Anterior cingulate cortex (tissue), 58 donors: ENCODE measurements around the gene PLCXD1.
"Not testable (repeated sequence)": the region's sequence is repeated elsewhere in the genome, so short reads cannot be mapped to it uniquely, and the experiment has no call there.

Source experiments
- DNase-seq, 58 donors: peaks; one replicate each; lab custom pipeline; 2025; lab: John Stamatoyannopoulos, UW

The PLCXD1 gene

DNA sequence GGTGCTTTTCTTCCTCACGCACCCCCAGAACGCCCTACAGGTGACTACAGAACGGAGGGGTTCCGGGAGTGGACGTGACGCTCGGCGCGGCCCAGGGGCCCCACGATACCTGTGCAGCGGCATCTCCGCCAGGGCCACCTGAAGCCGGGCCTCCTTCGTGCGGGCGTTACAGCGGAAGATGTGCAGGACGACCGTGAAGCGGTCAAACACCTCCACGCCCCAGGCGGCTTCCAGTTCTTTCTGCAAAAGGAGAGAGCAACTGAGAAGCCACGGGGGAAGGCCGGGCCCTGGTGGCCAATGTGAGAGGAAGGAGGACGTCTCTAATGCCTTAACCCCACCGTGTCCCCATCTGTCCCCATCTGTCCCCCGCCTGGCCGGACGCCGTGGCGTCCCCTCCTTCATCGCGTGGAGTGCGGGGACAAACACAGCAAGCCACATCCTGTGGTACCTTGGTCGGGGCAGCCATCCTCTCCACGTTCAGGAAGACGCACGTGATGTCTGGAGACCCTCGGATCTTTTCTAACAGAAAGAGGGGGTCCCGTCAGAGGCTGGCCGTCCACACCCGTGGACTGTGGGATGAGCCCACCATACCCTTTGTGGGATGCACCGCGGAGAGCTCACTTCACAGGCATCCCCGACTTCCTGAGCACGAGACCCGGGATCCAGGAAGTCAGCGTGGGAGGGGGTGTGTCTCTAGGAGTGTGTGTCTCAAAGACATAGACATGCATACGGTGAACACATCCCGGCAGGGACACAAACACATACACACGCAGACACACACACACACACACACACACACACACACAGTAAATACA, 33.8 kb downstream of the PLCXD1 start:
- DNase-seq: no peak

DNA sequence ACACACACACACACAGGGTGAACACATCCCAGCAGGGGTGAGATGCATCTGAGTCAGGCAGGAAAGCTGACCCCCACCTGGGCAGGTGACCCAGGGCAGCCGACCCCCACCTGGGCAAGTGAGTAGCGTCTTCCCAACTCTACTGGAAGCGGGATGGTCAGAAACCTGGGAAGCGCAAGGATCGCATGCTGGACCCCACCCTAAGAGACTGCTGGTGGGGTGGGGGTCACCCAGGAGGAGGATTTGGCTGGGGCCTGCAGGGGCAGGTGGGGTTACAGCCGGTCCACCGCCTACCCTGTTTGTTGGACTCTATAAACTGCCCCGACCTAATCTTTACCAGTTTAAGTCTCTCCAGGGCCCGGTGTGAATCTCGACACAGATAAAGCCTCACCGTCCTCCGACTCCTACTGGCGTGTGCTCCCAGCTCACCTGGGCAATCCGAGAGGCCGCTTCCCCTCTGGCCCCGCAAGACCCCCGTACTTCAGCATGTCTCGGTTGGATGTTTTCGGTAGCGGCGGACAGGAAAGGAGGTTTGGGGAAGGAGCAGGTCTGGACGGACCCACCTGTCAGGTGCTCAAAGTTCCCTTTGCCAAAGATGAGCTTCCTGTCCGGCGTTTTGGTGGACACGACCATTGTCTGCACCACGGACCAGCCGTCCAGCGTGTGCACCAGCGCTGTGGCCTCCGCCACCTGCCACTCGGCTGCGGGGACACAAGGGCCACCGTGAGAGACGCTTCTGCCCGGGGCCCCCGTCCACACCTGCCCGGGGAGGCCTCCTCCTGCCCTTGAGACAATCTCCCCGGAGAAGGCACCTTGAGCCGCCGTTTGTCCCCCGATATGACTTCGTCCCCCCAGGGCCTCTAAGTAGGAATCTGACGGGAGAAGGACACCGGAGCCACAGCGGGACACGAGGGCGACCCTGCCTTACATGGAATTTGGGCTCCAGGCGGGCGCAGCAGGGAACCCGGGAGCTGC, 35.5 kb downstream of the PLCXD1 start:
- DNase-seq: no peak

DNA sequence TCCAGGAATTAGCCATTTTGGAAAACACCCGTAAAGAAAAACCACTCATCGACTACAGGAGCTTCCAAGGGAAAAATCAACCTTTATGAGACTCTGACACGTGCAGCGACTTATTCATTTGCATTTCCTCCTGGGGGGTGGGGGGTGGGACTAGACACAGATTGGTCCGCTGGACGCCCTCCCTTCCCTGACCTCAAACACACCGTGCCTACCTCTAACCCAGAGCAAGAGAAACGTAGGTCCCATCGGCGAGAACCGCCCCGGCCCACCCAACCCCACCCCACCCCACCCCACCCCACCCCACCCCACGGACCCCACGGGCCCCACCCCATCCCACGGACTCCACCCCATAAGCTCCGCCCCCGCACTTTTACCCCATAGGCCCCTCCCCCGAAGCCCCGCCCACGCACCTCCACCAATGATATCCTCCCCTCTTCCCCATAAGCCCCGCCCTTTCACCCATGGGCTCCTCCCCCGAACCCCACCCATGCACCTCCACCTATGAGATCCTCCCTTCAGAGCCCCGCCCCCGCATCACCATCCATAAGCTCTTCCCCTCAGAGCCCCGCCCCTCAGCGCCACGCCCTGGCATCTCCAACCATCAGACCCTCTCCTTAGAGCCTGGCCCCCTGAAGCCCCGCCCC, 36.4 kb downstream of the PLCXD1 start:
- no peak for DNase-seq

DNA sequence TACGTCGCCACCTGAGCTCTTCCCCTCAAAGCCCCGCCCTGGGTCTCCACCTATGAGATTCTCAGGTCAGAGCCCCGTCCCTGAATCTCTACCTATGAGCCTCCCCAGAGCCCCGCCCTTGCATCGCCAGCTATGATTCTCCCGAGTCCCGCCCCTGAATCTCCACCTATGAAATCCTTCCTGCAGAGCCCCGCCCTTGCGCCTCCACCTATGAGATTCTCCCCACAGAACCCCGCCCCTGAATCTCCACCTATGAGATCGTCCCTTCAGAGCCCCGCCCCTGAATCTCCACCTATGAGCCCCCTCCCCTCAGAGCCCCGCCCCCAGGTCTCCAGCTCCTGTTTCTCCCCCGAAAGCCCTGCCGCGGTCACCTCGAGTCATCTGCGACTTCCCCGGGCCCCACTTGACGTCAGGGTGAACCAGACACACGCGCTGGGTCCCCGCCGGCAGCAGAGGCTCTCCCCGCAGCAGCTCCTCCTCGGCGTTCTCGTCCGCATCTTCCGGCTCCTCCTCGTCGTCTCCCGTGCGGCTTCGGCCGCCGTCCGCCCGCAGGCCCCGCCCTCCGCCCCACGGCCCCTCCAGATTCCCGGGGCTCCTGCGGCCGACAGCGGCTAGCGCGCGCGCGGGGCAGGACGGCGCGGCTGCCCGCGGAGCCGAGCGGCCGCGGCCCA, 37.0 kb downstream of the PLCXD1 start:
- DNase-seq: no peak

DNA sequence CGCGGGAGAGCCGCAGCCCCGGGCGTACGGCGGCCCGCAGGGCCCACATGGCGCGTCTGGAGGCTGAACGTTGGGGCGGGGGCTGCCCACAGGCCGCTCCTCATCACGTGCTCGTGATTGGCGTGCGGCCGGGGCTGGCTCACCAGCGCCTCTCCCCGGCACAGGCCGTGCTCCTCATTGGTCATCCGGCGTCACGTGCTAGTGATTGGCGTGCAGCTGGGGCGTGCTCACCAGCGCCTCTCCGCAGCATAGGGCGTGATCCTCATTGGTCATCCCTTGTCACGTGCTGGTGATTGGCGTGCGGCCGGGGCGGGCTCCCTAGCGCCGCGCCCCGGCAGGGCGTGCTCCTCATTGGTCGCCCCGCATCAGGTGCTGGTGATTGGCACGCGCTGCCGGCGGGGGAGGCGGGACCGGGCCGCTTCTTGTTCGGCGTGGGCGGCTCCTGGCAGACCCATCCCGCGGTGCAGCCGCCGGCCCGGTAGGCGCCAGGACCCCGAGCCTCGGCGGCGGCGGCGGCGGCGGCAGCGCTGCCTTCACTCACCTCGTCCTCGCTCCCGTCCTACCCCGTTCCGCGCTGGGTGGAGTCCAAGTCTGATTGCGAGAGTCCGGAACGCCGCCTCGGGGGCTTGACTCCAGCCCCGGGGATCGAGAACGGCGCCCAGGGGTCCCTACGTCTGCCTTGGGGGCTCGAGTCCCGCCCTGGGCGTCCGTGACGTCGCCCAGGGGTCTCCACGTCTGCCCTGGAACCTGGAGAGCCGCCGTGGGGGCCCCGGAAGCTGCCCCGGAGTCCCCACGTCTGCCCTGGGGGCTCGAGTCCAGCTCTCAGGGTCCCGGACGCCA, 37.8 kb downstream of the PLCXD1 start, which contains the start of gene GTPBP6:
GTPBP6 (minus strand) TSS at position 58 of the 840 bp plus-strand sequence; CDS start at position 49, 9 bp downstream.
- DNase-seq: no peak

DNA sequence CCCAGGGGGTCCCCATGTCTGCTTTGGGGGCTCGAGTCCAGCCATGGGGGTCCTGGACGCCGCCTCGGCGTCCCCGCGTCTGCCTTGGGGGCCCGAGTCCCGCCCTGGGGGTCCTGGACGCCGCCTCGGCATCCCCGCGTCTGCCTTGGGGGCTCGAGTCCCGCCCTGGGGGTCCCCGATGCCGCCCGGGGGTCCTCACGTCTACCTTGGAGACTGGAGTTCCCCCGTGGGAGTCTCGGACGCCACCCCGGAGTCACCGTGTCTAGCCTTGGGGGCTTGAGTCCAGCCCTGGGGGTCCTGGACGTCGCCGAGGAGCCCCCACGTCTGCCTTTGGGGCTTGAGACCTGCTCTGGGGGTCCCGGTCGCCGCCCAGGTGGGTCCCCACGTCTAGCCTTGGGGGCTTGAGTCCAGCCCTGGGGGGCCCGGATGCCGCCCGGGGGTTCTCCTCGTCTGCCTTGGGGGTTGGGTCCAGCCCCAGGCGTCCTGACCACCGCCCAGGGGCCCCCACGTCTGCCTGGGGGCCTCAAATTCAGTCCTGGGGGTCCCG, 38.5 kb downstream of the PLCXD1 start:
- no peak for DNase-seq

DNA sequence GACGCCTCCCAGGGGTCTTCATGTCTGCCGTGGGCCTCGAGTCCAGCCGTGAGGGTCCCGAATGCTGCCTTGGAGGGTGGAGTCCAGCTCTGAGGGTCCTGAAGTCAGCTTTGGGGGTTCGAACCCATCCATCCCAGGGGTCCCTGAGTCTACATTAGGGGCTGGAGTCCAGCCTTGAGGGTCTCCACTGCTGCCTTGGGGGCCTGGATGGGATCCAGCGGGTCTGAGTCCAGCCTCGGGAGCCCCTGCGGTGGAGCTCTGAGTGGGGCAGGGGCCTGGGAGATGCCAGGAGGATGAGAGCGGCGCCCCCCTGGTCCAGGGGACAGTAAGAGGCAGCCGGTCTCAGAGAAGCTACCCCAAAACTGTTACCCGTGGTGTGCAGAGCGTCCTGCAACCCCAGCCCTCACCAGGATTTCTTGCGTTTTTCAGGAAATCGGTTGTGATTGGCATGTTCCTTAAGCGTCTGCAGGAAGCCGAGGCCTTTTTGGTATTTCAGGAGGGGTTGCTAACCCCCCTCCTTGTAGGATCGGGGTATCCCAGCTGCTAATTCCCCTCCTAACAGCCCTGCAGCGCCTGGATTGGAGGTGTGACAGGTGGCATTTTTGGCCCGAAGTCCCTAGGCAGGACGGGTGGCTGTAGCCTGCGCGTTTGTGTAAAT, 39.1 kb downstream of the PLCXD1 start:
- DNase-seq: no peak

DNA sequence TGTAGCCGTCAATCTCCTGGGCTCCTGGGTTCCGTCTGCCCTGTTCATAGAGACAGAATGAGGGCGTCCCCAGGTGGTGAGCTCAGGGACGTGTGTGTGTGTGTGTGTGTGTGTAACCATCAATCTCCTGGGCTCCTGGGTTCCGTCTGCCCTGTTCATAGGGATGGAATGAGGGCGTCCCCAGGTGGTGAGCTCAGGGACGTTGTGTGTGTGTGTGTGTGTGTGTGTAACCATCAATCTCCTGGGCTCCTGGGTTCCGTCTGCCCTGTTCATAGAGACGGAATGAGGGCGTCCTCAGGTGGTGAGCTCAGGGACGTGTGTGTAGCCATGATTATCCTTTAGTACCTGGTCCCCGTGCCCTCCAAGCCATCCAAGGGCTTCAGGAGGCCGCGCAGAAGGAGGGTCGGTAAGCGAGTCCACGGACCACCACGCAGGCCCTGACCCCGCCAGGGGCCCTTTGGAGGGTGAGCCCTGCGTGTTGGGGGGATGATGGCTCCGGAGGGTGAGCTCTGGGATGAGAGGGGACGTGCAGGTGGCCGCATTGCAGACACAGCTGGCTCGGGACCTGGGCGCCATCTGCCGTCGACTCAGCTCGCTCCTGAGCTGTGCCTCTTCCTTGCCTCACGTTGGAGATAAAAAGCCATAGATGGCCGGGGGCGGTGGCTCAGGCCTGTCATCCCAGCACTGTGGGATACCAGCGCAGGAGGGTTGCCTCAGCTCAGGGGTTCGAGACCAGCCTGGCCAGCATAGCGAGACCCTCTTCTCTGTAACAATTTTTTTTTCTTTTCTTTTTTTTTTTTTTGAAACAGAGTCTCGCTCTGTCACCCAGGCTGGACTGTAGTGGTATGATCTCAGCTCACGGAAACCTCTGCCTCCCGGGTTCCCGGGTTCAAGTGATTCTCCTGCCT, 42.8 kb downstream of the PLCXD1 start:
- DNase-seq: no peak

DNA sequence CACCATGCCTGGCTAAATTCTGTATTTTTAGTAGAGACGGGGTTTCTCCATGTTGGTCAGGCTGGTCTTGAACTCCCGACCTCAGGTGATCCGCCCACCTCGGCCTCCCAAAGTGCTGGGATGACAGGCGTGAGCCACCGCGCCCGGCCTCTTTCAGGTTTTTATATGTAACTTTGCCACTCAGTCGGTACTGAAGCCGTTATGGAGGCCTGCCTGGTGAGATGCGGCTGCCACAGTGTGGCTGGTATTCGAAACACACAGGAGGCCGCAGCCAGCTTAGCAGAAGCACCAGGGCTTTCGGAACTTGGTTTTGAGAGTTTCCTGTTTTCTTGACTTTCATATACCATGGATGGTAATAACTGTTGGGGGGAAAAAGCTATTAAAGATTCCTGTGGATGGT, 43.5 kb downstream of the PLCXD1 start:
- DNase-seq: not testable (repeated sequence)

DNA sequence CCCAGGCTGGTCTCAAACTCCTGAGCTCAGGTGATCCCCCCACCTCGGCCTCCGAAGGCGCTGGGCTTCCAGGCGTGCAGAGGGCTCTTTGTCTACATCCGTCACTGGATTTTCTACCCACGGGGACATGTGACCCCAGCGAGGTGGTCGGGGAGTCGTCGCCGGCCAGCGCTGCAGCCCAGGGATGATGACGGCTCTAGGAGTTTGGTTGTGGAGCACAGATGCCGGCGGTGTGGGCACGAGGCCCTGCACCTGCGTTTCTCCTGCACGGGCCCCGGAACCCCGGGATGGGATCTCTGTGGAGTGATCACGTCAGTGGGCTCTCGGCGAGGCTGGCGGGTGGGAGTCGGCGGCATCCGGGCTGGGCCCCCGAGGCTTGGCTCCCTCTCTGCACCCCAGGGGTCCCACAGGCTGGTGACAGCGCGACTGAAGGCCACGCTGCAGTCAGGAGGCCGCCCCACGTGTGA, 46.5 kb downstream of the PLCXD1 start:
- DNase-seq: no peak

DNA sequence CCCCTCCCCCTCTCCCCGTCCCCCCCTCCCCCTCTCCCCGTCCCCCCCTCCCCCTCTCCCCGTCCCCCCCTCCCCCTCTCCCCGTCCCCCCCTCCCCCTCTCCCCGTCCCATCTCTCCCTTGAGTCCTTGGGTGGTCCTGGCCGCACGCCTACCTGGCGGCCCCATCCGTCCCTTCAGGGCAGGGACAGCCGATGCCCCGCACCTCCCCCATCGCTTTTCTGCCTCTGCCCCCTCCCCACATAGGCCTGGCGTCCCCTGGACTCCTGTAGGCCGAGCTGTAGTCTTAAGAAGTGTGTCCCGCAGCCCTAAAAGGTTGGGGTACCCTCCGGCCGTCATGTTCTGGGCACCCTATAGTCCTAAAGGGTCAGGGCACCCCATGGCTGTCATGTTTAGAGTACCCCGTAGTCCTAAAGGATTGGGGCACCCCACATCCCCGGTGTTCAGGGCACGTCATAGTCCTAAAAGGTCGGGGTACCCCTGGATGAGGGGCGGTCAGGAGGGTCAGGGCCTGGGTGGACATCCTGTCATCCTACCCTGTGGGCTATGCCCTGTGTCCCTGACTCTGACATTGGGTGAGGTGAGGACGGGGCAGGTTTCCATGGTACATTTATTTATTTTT, 48.2 kb downstream of the PLCXD1 start:
- no peak for DNase-seq

DNA sequence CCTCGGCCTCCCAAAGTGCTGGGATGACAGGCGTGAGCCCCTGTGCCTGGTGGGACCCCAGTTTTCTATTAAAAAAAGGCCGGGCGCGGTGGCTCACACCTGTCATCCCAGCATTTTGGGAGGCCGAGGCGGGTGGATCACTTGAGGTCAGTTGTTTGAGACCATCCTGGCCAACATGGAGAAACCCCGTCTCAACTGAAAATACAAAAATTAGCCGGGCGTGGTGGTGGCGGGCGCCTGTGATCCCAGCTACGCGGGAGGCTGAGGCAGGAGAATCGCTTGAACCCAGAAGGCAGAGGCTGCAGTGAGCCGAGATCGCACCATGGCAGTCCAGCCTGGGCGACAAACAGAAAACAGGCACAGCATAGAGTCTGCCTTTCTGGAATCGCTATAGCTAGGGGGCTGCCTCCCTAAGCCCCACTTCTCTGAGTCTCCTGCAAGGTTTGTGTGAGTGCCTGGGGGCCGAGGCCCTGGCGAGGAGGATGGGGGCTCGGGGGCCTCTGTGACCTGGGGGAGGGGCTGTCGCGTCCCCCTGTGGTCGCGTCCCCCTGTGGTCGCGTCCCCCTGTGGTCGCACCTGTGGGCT, 49.1 kb downstream of the PLCXD1 start:
- DNase-seq: not testable (repeated sequence)

DNA sequence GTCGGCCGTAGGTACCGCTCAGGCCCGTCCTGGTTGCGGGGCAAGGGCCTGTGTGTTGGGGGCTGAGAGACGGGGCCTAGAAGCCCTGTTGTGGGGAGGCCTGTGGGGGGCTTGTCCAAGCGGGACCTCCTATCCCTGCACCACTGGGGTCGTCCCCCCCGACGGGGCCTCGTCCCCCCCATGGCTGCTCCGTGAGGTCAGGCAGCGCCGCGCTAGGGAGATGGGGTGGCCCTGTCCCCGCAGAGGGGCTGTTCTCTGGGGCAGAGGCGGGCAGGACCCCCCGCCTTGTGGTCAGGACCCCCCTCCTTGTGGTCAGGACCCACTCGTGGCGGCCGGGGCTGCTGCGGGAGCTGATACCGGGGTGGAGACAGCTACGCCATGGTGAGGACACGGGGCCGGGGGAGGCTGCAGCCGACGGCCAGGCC, 49.6 kb downstream of the PLCXD1 start:
- no peak for DNase-seq

DNA sequence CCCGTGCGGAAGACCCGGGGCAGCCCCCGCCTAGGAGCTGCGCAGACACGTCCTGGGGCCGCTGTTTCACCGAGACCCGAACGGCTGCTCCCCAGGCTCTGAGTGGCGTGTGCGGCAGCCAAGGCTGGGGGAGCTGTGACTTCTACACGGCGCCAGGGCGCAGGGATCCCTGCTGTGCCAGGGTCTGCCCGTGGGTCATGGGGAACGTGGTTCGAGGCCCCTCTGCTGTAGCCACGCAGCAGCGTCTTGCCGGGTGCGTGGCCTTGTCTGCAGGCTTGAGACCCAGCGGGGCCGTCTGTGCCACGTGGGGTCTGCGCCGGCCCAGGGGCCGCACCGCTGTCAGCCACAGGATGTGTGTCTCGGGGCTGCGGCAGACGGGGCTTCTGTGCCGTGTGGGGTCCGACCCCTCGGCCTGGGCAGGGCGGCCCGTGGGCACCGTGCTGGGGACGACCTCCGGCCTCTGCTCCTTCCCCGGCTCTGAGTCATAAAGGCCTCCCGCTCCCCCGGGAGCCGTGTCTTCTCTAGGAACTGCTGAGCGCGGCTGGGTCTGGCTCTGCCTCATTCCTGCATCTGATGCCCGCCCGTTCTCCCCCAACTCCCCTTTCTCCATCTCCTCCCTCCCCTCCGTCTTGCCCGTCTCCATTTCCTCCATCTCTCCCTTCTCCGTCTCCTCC, 50.1 kb downstream of the PLCXD1 start:
- DNase-seq: no peak

DNA sequence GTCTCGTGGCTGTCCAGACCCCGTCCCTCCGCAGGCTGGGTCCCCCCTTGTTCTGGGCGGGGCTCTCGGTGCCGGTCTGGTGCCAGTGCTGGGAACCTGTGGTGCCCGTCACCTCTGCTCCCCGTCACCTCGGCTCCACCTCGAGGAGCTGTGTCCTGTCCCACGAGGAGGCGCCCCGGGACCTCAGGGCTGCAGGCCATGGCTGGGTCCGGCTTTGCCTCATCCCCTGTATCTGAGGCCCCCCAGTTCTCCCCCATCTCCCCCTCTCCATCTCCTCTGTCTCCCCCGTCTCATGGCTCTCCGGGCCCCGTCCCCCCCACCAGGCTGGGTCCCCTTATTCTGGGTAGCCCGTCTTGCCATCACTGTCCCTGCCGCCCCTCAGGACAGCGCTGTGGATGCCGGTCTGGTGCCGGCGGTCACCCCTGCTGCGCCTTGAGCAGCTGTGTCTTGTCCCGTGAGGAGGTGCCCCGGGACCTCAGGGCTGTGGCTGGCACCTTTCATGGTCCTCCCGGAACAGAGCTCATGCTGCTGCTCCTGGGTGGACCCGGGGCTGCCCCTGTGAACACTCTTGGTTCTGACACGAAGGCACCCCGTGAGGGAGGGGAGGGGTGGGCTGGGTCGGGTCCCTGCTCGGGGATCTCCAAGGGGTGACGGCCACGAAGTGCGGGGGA, 50.8 kb downstream of the PLCXD1 start:
- DNase-seq: no peak
